NCI-H1417 treated with DMSO at 0.1 percent for 48 hours (cell line): ENCODE data around the gene U2AF2.

Experiments
- DNase-seq: peaks from one replicate; lab custom pipeline; 2025; lab: John Stamatoyannopoulos, UW

U2AF2 gene

DNA sequence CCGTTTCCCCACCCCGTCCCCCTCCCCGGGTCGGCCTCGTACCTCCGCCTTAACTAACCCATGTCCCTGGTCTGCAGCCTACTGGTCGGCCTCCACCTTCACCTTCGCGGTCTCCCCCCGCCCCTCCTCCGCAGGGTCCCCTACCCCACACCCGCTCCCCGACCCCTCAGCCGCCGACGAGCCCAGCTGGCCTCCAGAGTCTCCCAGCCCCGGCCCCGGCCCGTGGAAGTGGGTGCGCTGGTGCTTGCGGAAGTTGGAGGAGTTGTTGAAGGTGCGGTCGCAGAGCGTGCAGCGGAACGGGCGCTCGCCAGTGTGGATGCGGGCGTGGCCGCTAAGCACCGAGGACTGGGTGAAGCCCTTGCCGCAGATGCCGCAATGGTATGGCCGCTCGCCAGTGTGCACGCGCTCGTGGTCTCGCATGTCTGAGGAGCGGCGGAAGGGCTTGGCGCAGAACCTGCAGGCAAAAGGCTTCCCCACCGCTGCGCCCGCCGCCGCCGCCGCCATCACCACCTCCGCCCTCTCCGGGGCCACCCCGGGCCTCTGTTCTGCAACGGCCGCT, 33.1 kb upstream of the U2AF2 start:
- no peak for DNase-seq

DNA sequence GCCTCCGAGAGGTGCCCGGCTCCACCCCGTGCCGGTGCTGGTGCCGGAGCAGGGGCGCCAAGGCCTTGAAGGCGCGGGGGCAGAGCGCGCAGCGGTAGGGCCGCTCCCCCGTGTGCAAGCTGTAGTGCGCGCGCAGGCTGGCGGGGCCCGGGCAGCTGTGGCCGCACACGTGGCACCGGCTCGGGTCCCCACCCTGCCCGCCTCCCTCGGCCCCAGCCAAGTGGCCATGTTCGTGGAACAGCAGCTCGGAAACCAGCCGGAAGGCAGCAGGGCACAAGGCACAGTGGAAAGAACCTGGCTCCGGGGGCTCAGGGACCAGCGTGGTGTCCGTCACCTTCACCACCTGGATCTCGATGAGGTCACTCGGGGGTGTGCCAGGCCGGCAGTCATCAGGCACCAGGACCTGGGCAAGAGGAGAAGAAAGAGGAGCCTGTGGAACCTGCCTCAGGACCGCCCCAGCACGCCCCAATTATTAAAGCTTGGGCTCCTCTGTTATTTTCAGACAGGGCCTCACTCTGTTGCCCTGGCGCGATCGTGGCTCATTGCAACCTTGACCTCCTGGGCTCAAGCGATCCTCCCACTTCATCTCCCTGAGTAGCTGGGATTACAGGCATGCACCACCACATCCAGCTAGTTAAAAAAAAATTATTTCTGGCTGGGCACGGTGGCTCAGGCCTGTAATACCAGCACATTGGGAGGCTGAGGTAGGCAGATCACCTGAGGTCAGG, 32.4 kb upstream of the U2AF2 start:
- DNase-seq: no peak

DNA sequence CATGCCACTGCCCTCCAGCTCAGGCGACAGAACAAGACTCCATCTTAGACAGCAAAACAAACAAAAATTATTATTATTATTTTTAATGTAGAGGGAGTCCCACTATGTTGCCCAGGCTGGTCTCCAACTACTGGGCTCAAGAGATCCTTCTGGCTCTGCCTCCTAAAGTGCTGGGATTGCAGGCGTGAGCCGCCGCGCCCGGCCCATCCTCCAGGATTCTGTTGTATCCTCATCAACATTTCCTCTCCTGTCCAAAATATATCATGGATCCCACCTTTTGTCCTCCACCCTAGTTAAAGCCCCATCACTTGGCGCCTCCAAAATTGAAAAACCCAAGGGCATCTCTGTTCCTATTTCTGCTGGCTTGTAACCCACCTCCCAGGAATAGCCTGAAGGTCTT, 31.7 kb upstream of the U2AF2 start:
- DNase-seq: no peak

GRCh38 chr19:55623561-55623960, 31.3 kb upstream of the U2AF2 start:
- no peak for DNase-seq

DNA sequence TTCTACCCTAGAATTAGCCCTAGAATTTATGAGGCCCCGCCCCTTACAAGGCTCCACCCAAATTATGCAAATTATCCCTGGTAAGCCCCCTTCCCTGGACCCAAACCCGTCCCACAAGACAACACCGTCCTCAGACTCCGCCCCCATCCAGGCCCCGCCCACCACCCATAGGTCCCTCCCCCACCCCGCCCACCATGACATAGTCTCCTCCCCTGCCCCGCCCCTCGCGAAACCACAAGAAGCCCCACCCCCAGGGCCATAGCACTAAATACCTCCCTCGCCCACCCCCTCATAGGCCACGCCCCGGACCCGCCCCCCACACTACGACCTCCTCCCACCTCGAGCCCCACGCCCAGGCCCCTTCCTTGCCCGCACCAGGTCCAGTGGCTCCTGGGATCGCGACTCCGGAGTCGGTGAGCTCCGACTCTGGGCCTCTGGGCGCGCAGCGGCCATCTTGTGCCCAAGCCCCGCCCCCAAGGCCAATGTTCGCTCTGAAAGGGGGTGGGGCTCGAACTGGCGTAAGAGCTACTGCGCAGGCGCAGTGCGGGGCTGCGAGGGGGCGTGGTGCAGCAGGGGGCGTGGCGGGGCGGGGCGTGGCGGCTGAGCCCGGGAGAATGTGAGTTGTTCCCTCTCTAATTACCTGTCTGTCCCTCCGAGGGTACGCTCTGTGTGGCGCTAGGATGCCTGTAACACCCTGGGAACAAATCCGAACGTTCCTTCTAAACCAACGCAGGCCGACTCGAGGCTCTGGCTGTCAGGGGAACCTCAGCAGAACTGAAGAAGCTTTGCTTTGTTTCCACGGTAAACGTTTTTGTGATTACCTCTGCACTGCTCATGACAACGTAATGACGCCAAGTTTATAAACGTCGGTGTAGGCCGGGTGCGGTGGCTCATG, 30.5 kb upstream of the U2AF2 start, which contains the start of gene ZNF784:
Gene ZNF784 (minus strand): TSS at position 458 of the 895 bp plus-strand sequence. CDS start 5 bp downstream, at position 453.
- DNase-seq: peak; percentile 40

DNA sequence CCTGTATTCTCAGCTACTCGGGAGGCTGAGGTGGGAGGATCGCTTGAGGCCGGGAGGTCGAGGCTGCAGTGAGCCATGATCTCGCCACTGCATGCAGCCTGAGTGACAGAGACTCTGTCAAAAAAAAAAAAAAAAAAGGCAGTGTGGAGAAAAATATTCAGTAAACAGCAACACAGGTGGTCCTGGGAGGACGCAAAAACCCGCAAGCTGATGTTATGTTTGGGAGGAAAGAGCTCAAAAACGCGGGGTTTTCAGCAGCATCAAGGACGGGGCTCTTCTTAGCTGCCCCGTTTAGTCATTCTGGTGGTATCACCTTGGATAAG, 29.9 kb upstream of the U2AF2 start:
- DNase-seq: no peak

GRCh38 chr19:55626350-55626749, 28.5 kb upstream of the U2AF2 start:
- DNase-seq: no peak

GRCh38 chr19:55632463-55632834, 22.4 kb upstream of the U2AF2 start:
- DNase-seq: peak; percentile 45

DNA sequence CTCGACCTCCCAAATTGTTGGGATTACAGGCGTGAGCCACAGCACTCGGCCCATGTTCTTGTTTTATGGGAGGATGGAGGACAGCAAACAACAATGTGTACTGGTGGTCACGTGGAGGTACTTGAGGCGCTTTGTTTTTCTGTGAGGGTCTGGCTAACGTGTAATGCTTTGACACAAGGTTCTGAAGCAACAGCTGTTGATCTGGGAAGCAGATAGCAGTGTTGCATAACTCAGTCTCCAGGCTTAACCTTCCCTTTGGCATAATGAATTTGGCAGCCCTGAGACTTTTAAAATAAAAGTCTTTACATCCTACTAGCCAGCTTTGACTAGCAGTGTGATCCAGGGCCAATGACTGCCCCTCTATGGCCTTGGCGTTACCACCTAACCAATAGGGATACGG, 21.0 kb upstream of the U2AF2 start:
- DNase-seq: no peak

DNA sequence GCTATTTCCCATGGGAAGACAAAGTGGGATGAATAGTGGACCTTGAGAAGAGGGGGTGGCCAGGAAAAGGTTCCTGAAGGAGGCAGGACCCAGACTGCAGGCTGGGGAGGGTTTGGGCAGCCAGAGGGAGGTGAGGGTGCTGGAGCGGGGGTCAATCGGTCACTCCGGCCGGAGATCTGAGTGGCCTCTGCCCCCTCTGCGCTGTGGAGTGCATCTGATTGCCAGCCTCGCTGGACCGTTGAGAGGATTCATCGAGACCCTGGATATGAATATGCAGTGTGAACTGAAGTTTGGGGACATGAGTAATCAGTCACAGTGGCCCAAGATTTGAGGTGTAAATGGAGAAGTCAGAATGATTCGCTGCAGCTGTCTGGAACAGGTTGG, 19.5 kb upstream of the U2AF2 start:
- DNase-seq: no peak

- no peak for DNase-seq
Observed at GRCh38 chr19:55635856-55636440, 18.9 kb upstream of the U2AF2 start.

- DNase-seq: no peak
Observed at GRCh38 chr19:55636723-55637122, 18.1 kb upstream of the U2AF2 start.

DNA sequence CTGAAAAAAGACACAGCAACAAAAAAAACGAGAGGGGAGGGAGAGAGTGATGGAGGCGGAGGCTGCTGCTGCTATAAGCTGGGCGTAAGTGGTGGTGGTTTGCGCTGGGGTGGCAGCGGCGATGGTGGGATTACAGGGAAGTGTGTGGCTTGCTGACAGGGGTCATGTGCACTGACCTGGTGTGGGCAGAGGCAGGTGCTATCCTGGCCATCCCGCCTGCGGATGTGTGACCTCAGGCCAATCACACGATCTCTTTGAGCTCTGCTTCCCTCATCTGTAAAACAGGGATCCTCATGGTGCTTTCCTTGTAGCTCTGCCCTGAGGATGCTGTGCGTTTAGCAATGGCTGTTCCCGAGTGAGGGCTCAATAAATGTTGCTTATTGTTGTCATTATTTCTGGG, 17.3 kb upstream of the U2AF2 start:
- DNase-seq: no peak

DNA sequence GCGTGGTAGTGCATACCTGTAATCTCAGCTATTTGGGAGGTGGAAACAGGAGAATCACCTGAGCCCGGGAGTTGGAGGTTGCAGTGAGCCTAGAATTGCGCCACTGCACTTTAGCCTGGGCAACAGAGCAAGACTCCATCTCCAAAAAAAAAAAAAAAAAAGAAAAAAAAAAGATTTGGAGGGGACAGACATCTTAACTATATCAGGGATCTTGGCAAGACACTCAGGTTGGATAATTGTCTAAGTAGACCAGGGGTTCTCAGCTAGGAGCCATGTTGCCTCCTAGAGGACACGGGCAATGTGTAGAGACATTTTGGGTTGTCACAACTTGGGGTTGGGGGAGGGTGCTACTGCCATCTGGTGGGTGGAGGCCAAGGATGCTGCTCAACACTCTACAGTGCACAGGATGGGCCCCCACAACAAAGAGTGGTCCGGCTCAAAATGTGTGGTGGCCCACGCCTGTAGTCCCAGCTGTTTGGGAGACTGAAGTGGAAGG, 15.9 kb upstream of the U2AF2 start:
- no peak for DNase-seq

GRCh38 chr19:55640043-55640576, 14.7 kb upstream of the U2AF2 start:
- no peak for DNase-seq

DNA sequence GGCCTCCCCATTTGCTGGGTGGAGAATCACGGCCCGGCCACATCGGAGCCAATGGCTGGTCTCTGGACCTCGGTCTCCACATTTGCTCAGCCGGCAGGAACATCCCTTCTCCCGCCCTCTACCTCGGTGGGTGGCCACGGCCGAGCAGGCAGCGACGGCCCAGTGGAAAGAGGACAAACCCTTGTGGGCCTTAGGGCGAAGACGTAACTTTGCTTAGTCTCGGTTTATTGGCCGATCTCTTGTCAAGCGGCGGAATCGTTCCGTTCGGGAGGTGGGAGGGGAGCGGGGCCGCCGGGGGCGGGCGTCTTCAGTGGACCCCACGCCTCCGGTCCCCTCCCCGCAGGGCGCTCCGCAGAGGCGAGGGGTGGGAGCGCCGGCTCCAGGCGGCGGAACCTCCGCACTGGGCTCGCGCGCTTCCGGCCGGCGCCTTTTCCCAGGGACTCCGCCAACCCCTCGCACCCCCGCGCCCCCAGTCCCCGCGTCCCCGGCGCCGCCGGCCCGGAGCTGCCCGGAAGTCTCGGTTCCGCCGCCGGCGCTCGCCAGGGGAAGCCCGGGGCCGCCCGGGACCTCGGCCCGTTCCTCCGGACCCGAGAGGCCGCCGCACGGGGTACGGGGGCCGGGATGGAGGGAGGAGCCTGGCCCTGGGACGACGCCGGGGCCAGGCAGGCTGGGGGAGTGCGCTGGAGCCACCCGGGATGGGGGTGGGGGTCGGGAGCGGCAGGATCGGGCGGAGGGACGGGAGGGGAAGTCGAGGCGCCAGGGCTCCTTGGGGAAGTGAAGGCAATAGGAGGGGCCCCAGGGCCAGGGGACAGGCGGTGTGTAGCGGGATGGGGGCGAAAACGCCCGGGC, 14.0 kb upstream of the U2AF2 start, which contains the start of gene ZNF580:
Gene ZNF580 (plus strand): TSS at position 426 of the 849 bp plus-strand sequence. CDS start 1,507 bp downstream, outside the sequence.
- DNase-seq: no peak

- DNase-seq: no peak
Observed at GRCh38 chr19:55641426-55642152, 13.2 kb upstream of the U2AF2 start.

DNA sequence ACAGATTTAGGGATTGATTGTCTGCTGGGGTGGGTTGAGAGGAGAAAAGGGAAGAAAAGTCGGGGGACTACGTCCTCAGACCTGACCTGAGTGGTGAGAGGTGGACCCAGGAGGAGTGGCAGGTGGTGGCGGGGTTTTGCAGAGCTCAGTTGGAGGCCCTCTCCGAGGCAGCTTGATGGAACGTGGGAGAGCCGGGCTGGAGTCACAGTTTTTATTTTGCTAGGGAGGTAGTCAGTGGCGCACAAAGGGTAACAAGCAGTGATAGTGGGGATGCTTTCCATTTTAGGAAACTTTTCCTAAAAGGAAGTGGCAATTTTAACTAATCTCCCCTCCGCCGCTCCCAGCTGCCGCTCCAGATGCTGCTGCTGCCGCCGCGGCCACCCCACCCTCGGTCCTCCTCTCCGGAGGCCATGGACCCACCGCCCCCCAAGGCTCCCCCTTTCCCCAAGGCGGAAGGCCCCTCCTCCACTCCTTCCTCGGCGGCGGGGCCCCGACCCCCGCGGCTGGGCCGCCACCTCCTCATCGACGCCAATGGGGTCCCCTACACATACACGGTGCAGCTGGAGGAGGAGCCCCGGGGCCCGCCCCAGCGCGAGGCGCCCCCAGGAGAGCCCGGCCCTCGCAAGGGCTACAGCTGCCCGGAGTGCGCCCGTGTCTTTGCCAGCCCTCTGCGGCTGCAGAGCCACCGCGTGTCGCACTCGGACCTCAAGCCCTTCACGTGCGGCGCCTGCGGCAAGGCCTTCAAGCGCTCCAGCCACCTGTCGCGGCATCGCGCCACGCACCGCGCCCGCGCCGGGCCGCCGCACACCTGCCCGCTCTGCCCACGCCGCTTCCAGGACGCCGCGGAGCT, 12.5 kb upstream of the U2AF2 start:
- no peak for DNase-seq
